Measurements from ENCODE around the gene BTBD19. TPM values are rescaled to one million over a fixed set of nuclear protein-coding genes. Genes with fewer than 3 reads are reported as not detected.

BTBD19 gene

DNA sequence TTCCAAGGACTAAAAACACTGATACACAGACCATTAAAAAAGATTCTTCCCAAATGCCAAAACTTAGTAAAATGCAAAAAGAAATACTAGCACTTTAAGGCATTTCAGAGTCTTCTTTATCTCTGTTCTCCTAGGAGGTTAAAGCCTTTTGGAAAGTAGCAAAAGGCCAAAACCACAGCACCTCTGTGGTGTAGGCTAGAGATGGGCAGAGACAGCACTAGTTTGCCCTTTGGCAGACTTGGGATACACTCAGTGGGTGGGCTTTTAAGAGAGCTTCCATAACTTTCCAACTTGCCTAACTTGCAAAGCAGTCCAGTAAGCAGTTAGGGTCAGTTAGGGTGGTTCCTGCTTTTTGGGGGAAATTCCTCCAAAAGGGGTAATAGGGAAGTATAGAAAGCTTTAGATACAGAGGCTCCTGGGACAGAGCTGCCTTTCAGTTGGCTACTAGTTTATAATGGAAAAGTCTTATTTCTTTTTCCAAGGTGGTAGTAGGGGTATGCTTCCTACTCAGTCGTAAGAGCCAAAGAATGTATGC lies 52.6 kb downstream of the BTBD19 start:
- Histone ChIP-seq H3K23ac (ENCODE audit: low read depth, low read length, poor library complexity) (no peak overlapping the region), H3K18ac (ENCODE audit: low read length) (no peak overlapping the region), H3K9ac (ENCODE audit: low read depth, low read length, poor library complexity) (no peak overlapping the region), H3K4ac (ENCODE audit: low read length) (no peak overlapping the region), H2BK12ac (ENCODE audit: low read length) (no peak overlapping the region), H3K9me3 (replicated peaks in 1 of 2; ENCODE audit: control insufficient read depth in 2 of 2, insufficient read depth in 1 of 2, low read depth in 1 of 2, low read length in 2 of 2) (no peaks in the 10 kb centered on the region), H2BK15ac (ENCODE audit: low read length) (no peak overlapping the region), H3K14ac (ENCODE audit: low read length) (no peak overlapping the region), H3K27ac (replicated peaks; ENCODE audit: low read length) (no peak overlapping the region), H4K8ac (ENCODE audit: low read depth, low read length) (no peak overlapping the region), H3K79me1 (ENCODE audit: low read depth, low read length) (no peaks in the 10 kb centered on the region), H3K4me1 (ENCODE audit: control insufficient read depth in 2 of 2, insufficient read depth in 1 of 2, low read depth in 1 of 2, low read length in 2 of 2) (no peaks in the 10 kb centered on the region), H4K91ac (ENCODE audit: low read depth, low read length, poor library complexity) (no peak overlapping the region), H2AK5ac (ENCODE audit: low read depth, low read length) (no peak overlapping the region), H3K27me3 (ENCODE audit: control insufficient read depth in 3 of 3, insufficient read depth in 3 of 3, low read depth in 1 of 3, low read length in 3 of 3) (no peaks in the 10 kb centered on the region), H3K36me3 (replicated peaks in 1 of 2; ENCODE audit: control insufficient read depth in 2 of 2, insufficient read depth in 2 of 2, low read length in 2 of 2) (peaks cover 0 to 20% of the 10 kb centered on the region in 2 donors), H3K4me3 (ENCODE audit: low read length in 2 of 2) (no peak overlapping the region), H3K4me2 (ENCODE audit: insufficient read depth, low read length, poor library complexity, severe bottlenecking) (no peak overlapping the region), H2BK120ac (ENCODE audit: low read depth, low read length) (no peak overlapping the region), H2BK5ac (ENCODE audit: low read length) (no peak overlapping the region), H2AFZ (ENCODE audit: low read length) (no peak overlapping the region)
- no CpG with 5 or more reads among the region's 1 CpG for WGBS, 2 donors (ENCODE audit: extremely low coverage in 2 of 2, insufficient read length in 2 of 2, insufficient replicate concordance in 1 of 2)
- no peak for DNase-seq (ENCODE audit: low spot score)

GRCh38 chr1:44862829-44863401 lies 54.6 kb downstream of the BTBD19 start:
- Histone ChIP-seq H2BK5ac (ENCODE audit: low read length) (no peak overlapping the region), H3K27ac (replicated peaks; ENCODE audit: low read length) (no peak overlapping the region), H3K4me3 (ENCODE audit: low read length in 2 of 2) (no peak overlapping the region), H3K23ac (ENCODE audit: low read depth, low read length, poor library complexity) (no peak overlapping the region), H3K79me1 (ENCODE audit: low read depth, low read length) (no peaks in the 10 kb centered on the region), H2BK12ac (ENCODE audit: low read length) (no peak overlapping the region), H3K9ac (ENCODE audit: low read depth, low read length, poor library complexity) (no peak overlapping the region), H2BK15ac (ENCODE audit: low read length) (no peak overlapping the region), H3K36me3 (replicated peaks in 1 of 2; ENCODE audit: control insufficient read depth in 2 of 2, insufficient read depth in 2 of 2, low read length in 2 of 2) (peaks cover 4 to 18% of the 10 kb centered on the region in 2 donors), H3K4ac (ENCODE audit: low read length) (no peak overlapping the region), H3K18ac (ENCODE audit: low read length) (no peak overlapping the region), H2AFZ (ENCODE audit: low read length) (no peak overlapping the region), H3K4me1 (ENCODE audit: control insufficient read depth in 2 of 2, insufficient read depth in 1 of 2, low read depth in 1 of 2, low read length in 2 of 2) (no peaks in the 10 kb centered on the region), H3K14ac (ENCODE audit: low read length) (no peak overlapping the region), H3K27me3 (ENCODE audit: control insufficient read depth in 3 of 3, insufficient read depth in 3 of 3, low read depth in 1 of 3, low read length in 3 of 3) (no peaks in the 10 kb centered on the region), H3K4me2 (ENCODE audit: insufficient read depth, low read length, poor library complexity, severe bottlenecking) (no peak overlapping the region), H2BK120ac (ENCODE audit: low read depth, low read length) (no peak overlapping the region), H3K9me3 (replicated peaks in 1 of 2; ENCODE audit: control insufficient read depth in 2 of 2, insufficient read depth in 1 of 2, low read depth in 1 of 2, low read length in 2 of 2) (no peaks in the 10 kb centered on the region), H2AK5ac (ENCODE audit: low read depth, low read length) (no peak overlapping the region), H4K91ac (ENCODE audit: low read depth, low read length, poor library complexity) (no peak overlapping the region), H4K8ac (ENCODE audit: low read depth, low read length) (no peak overlapping the region)
- no peak for DNase-seq (ENCODE audit: low spot score)
- WGBS, 2 donors (ENCODE audit: extremely low coverage in 2 of 2, insufficient read length in 2 of 2, insufficient replicate concordance in 1 of 2): no CpG with 5 or more reads among the region's 5 CpGs

Small RNAs within 50 kb of the gene (small RNA-seq; reads per million reads assigned to genes)
- not detected for gene AL136380.1 (ENCODE audit: insufficient read depth)
- 2,751 reads per million, percentile 99 among the genes with 10 or more reads in this experiment for gene SNORD38A (ENCODE audit: insufficient read depth)
- gene SNORD38B (ENCODE audit: insufficient read depth): not detected
- gene SNORD46 (ENCODE audit: insufficient read depth): 363 reads per million, percentile 98 among the genes with 10 or more reads in this experiment
- gene SNORD55 (ENCODE audit: insufficient read depth): not detected
